Stimulated activated CD4-positive, alpha-beta T cell treated with anti-CD3 and anti-CD28 coated beads, Interleukin-12 subunit alpha, Interleukin-12 subunit beta, amount 100 ng/mL, for 24 hours (primary cell): Measurements from ENCODE around the gene MTR.
"Not testable (repeated sequence)": the region's sequence is repeated elsewhere in the genome, so short reads cannot be mapped to it uniquely, and the experiment has no call there.

Experiments
- DNase-seq, 2 experiments: peaks; one replicate each; pipeline ENCODE4 v3.0.0-alpha.2; 2020; ENCODE audit warnings: low read depth in 2 of 2

MTR gene

GRCh38 chr1:236833575-236833974 is 38.5 kb downstream of the MTR start:
- DNase-seq = no peak

DNA sequence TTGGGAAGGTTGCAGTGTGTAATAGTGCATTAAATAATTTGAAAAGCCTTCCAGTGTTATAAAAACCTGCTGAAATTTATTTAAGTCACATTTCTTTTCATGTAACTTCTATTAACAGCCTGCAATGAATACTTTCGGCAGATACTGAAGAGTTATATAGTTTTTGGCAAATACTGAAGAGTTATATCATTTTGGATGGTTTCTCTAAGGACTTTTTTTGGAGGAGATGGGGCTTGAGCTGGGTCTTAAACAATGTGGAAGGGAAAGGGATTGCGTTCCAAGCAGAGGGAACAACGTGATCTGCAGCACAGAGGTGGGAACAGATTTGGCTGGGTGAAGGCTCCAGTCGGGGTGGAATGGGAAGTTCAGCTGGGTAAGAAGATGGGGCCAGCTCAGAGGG is 39.8 kb downstream of the MTR start:
- no peak for DNase-seq

- DNase-seq = no peak
Observed at GRCh38 chr1:236835491-236835890, 40.4 kb downstream of the MTR start.

DNA sequence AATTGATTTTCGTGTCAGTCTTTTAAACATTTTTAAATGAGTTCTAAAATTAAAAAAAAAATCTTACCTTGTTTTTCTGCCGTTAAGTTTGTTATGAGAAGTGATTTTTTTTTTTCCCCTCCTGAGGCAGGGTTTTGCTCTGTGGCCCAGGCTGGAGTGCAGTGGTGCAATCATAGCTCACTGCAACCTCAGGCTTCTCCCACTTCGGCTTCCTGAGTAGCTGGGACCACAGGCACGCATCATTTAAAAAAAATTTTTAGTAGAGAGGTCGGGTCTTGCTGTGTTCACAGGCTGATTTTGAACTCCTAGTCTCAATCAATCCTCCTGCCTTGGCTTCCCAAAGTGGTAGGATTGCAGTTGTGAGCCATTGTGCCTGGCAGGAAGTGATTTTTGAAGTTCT is 41.1 kb downstream of the MTR start:
- no peak for DNase-seq

DNA sequence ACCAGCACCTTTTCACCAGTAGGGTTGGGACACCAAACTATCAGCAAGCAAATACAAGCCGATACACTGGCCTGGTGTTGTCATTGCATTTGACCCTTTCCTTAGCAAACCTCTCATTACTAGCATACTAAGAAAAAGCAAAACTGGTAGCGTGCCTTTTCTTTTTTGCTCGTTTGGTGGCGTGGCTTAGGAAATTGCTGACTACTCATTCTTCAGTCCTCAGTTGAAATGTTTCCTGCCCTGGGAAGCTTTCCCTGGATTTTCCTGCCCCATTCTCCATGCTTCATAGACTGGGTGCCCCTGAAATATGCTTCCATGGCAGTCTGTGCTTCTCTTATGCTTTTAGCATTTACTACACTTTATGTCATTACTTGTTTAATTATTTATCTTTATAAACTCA is 42.0 kb downstream of the MTR start:
- DNase-seq = no peak

DNA sequence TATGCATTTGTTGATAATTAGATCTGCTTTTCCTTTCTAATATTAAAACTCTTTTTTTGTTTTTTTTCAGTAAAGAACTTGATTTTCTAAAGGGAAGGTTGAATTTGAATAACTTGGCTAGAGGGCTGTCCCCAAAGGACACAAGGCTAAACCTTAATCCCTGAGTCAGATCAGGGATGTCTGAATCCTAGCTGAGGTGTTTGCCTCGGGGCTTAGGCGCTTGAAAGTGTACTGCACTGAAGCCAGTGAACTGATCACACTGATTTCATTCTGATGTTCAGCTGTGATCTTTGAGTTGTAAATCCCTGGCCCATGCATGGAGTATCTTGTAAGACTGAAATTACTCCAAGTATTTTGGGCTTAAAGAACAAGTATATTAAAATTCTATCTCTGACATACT is 42.8 kb downstream of the MTR start:
- no peak for DNase-seq

GRCh38 chr1:236841341-236841740 is 46.2 kb downstream of the MTR start:
- no peak for DNase-seq

GRCh38 chr1:236844499-236845271 is 49.6 kb downstream of the MTR start:
- DNase-seq = no peak

- no peak for DNase-seq
Observed at GRCh38 chr1:236845830-236846229, 50.7 kb downstream of the MTR start.

- DNase-seq = no peak
Observed at GRCh38 chr1:236848274-236848923, 53.3 kb downstream of the MTR start.

GRCh38 chr1:236850077-236850979 is 55.2 kb downstream of the MTR start:
- DNase-seq = no peak

- DNase-seq = no peak
Observed at GRCh38 chr1:236851871-236852270, 56.8 kb downstream of the MTR start.

GRCh38 chr1:236853921-236854604 is 59.0 kb downstream of the MTR start:
- DNase-seq = no peak

GRCh38 chr1:236854605-236854983 is 59.5 kb downstream of the MTR start:
- no peak for DNase-seq

DNA sequence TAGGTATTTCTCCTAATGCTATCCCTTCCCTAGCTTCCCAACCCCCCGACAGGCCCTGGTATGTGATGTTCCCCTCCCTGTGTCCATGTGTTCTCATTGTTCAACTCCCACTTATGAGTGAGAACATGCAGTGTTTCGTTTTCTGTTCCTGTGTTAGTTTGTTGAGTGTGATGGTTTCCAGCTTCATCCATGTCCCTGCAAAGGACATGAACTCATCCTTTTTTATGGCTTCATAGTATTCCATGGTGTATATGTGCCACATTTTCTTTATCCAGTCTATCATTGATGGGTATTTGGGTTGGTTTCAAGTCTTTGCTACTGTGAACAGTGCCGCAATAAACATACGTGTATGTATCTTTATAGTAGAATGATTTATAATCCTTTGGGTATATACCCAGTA is 61.6 kb downstream of the MTR start:
- not testable (repeated sequence) for DNase-seq

- DNase-seq = no peak
Observed at GRCh38 chr1:236858165-236858564, 63.1 kb downstream of the MTR start.

- DNase-seq = no peak
Observed at GRCh38 chr1:236860101-236860500, 65.0 kb downstream of the MTR start.

- no peak for DNase-seq
Observed at GRCh38 chr1:236860674-236861073, 65.6 kb downstream of the MTR start.

DNA sequence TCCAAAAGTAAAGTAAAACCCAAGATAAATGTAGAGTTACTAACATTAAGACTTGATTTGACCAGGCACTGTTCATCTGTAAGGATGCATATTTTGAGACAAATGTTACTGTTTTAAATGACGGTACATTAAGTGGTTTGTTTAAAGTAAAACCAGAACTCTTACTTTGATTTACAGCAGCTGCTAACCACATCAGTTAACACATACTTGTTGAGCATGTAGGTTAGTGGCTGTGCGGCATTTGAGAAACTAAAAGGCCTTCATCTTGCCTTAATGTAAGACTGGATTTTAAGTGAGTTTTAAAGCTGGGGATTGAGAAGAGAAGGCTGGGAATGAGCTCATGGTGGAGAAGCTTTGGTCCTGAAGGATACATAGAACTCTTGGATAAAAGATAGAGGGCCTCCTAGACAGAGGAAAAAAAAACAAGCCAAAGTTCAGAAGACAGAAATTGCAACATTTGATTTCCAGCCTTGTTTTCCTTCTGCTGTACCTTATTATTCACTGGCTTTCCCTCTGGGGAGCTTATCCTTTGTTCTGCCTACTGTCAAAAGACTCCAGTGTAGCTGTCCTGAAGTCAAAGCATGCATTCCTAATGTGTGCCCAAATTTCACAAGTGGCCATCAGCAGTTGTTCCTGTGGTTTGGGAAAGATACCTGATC is 66.6 kb downstream of the MTR start:
- no peak for DNase-seq

DNA sequence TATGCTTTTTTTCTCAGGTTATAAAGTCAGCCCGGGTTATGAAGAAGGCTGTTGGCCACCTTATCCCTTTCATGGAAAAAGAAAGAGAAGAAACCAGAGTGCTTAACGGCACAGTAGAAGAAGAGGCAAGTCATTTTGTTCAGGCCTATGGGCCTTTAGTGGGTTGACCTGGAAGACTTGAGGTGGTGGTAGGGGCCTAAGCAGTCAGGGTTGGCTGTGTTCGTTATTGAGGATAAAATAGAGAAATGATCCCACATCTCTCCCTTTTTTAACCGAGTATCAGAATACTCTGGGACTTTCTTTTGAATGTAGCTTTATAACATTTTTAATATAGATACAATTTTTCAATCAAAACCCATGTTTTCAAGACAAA is 67.1 kb downstream of the MTR start:
- no peak for DNase-seq

DNA sequence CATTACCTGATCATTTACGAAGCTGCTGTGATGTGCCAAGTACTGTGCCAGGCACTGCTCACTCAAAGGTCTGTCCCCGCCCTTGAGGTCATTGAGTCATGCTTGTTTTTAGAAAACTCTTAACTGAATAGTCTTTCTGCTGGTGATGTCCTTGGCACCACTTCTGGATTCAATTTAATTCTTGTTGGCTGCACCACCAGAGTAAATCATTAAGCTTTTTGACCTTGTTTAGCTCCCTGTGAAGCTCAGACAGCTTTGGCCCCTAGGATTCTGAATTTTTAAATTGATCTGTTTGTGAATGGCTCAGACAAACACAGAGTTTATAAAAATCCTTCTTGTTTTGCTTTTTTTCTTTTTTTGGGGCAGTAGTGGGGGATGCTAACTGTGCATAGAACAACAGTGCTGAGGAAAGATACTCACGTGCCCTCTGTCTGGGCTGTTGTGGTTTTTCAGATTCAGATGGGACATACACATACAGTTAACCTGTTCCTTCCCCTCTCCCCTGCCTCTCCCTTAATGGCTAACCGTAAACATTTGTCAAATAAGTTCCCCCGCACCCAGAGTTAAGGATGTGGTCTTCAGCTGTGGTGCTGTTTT is 67.6 kb downstream of the MTR start:
- no peak for DNase-seq
